ENCODE measurements around the gene PDGFRB. TPM values are rescaled to one million over a fixed set of nuclear protein-coding genes. Genes with fewer than 3 reads are reported as not detected.

The PDGFRB gene
- total and polyA plus RNA-seq, 5 donors from 2014 or later = 0.03 TPM; not detected in 4

GRCh38 chr5:150112201-150113046 is 43.2 kb downstream of the PDGFRB start:
- no peaks in the 10 kb centered on the region for H3K27me3 ChIP-seq (ENCODE audit: control insufficient read depth, insufficient read depth, low read length)
- no peak overlapping the region for H3K4me3 ChIP-seq (ENCODE audit: low read depth, low read length)
- no peaks in the 10 kb centered on the region for H3K9me3 Mint-ChIP-seq
- DNase-seq (no peak), ATAC-seq (ENCODE audit: low read depth in 2 of 2) (no peak)
- H3K4me1 Mint-ChIP-seq = no peaks in the 10 kb centered on the region
- H3K4me3 Mint-ChIP-seq = no peak overlapping the region
- H3K9me3 ChIP-seq (ENCODE audit: control insufficient read depth in 2 of 2, low read length in 2 of 2) = no peaks in the 10 kb centered on the region
- no peaks in the 10 kb centered on the region for H3K36me3 Mint-ChIP-seq
- peaks cover 7% of the 10 kb centered on the region for H3K27me3 Mint-ChIP-seq
- H3K27ac Mint-ChIP-seq = no peak overlapping the region
- H3K27ac ChIP-seq (ENCODE audit: insufficient read depth, low read length, poor library complexity, severe bottlenecking) = no peak overlapping the region
- H3K36me3 ChIP-seq (ENCODE audit: control insufficient read depth, insufficient read depth, low read length) = no peaks in the 10 kb centered on the region
- H3K4me1 ChIP-seq (ENCODE audit: control insufficient read depth, insufficient read depth, low read length, poor library complexity, severe bottlenecking) = no peaks in the 10 kb centered on the region

- H3K36me3 Mint-ChIP-seq = no peaks in the 10 kb centered on the region
Observed at GRCh38 chr5:150111122-150111521, 44.5 kb downstream of the PDGFRB start.

GRCh38 chr5:150109921-150110320 is 45.7 kb downstream of the PDGFRB start:
- ATAC-seq (ENCODE audit: low read depth in 2 of 2) (no peak), DNase-seq (no peak)
- H3K4me1 Mint-ChIP-seq = peaks cover 0 to 2% (median 0%) of the 10 kb centered on the region in 4 donors
- Histone ChIP-seq H3K4me1 (ENCODE audit: control insufficient read depth, insufficient read depth, low read length, poor library complexity, severe bottlenecking) (no peaks in the 10 kb centered on the region), H3K27ac (ENCODE audit: insufficient read depth, low read length, poor library complexity, severe bottlenecking) (no peak overlapping the region), H3K9me3 (ENCODE audit: control insufficient read depth in 2 of 2, low read length in 2 of 2) (no peaks in the 10 kb centered on the region), H3K4me3 (ENCODE audit: low read depth, low read length) (no peak overlapping the region), H3K36me3 (ENCODE audit: control insufficient read depth, insufficient read depth, low read length) (no peaks in the 10 kb centered on the region), H3K27me3 (ENCODE audit: control insufficient read depth, insufficient read depth, low read length) (no peaks in the 10 kb centered on the region)
- peaks cover 7% of the 10 kb centered on the region for H3K27me3 Mint-ChIP-seq
- peaks cover 0 to 2% (median 0%) of the 10 kb centered on the region in 7 donors for H3K9me3 Mint-ChIP-seq
- no peak overlapping the region for H3K27ac Mint-ChIP-seq
- H3K36me3 Mint-ChIP-seq = no peaks in the 10 kb centered on the region
- H3K4me3 Mint-ChIP-seq = no peak overlapping the region

More at GRCh38 chr5:150111122-150111521, 44.5 kb downstream of the PDGFRB start:
- no peaks in the 10 kb centered on the region for H3K4me1 ChIP-seq (ENCODE audit: control insufficient read depth, insufficient read depth, low read length, poor library complexity, severe bottlenecking)
- H3K27ac ChIP-seq (ENCODE audit: insufficient read depth, low read length, poor library complexity, severe bottlenecking) = no peak overlapping the region
- DNase-seq = no peak
- no peaks in the 10 kb centered on the region for H3K27me3 ChIP-seq (ENCODE audit: control insufficient read depth, insufficient read depth, low read length)
- H3K4me3 ChIP-seq (ENCODE audit: low read depth, low read length) = no peak overlapping the region
- H3K27ac Mint-ChIP-seq = no peak overlapping the region
- no peaks in the 10 kb centered on the region for H3K36me3 ChIP-seq (ENCODE audit: control insufficient read depth, insufficient read depth, low read length)
- H3K9me3 Mint-ChIP-seq = peaks cover 0 to 2% (median 0%) of the 10 kb centered on the region in 7 donors
- peaks cover 7% of the 10 kb centered on the region for H3K27me3 Mint-ChIP-seq
- ATAC-seq (ENCODE audit: low read depth in 2 of 2) = no peak
- H3K4me3 Mint-ChIP-seq = no peak overlapping the region
- H3K9me3 ChIP-seq (ENCODE audit: control insufficient read depth in 2 of 2, low read length in 2 of 2) = no peaks in the 10 kb centered on the region
- peaks cover 0 to 2% (median 0%) of the 10 kb centered on the region in 4 donors for H3K4me1 Mint-ChIP-seq

GRCh38 chr5:150108711-150109514 is 46.7 kb downstream of the PDGFRB start:
- H3K27me3 Mint-ChIP-seq = peaks cover 7% of the 10 kb centered on the region
- no peaks in the 10 kb centered on the region for H3K27me3 ChIP-seq (ENCODE audit: control insufficient read depth, insufficient read depth, low read length)
- H3K4me1 Mint-ChIP-seq = peaks cover 0 to 2% (median 0%) of the 10 kb centered on the region in 4 donors

GRCh38 chr5:150107909-150108447 is 47.7 kb downstream of the PDGFRB start:
- no peak overlapping the region for H3K4me3 ChIP-seq (ENCODE audit: low read depth, low read length)
- Mint-ChIP-seq H3K4me1 (peaks cover 0 to 2% (median 0%) of the 10 kb centered on the region in 4 donors), H3K27me3 (peaks cover 7% of the 10 kb centered on the region), H3K27ac (no peak overlapping the region), H3K9me3 (peaks cover 0 to 2% (median 0%) of the 10 kb centered on the region in 7 donors), H3K4me3 (no peak overlapping the region), H3K36me3 (no peaks in the 10 kb centered on the region)
- H3K27ac ChIP-seq (ENCODE audit: insufficient read depth, low read length, poor library complexity, severe bottlenecking) = no peak overlapping the region
- no peak for ATAC-seq (ENCODE audit: low read depth in 2 of 2)
- no peaks in the 10 kb centered on the region for H3K27me3 ChIP-seq (ENCODE audit: control insufficient read depth, insufficient read depth, low read length)
- DNase-seq = no peak
- H3K36me3 ChIP-seq (ENCODE audit: control insufficient read depth, insufficient read depth, low read length) = no peaks in the 10 kb centered on the region
- no peaks in the 10 kb centered on the region for H3K9me3 ChIP-seq (ENCODE audit: control insufficient read depth in 2 of 2, low read length in 2 of 2)
- no peaks in the 10 kb centered on the region for H3K4me1 ChIP-seq (ENCODE audit: control insufficient read depth, insufficient read depth, low read length, poor library complexity, severe bottlenecking)

More at GRCh38 chr5:150108711-150109514, 46.7 kb downstream of the PDGFRB start:
- Histone ChIP-seq H3K27ac (ENCODE audit: insufficient read depth, low read length, poor library complexity, severe bottlenecking) (no peak overlapping the region), H3K36me3 (ENCODE audit: control insufficient read depth, insufficient read depth, low read length) (no peaks in the 10 kb centered on the region), H3K4me1 (ENCODE audit: control insufficient read depth, insufficient read depth, low read length, poor library complexity, severe bottlenecking) (no peaks in the 10 kb centered on the region), H3K4me3 (ENCODE audit: low read depth, low read length) (no peak overlapping the region), H3K9me3 (ENCODE audit: control insufficient read depth in 2 of 2, low read length in 2 of 2) (no peaks in the 10 kb centered on the region)
- H3K36me3 Mint-ChIP-seq = no peaks in the 10 kb centered on the region
- DNase-seq = no peak
- ATAC-seq (ENCODE audit: low read depth in 2 of 2) = no peak
- H3K27ac Mint-ChIP-seq = no peak overlapping the region
- H3K9me3 Mint-ChIP-seq = peaks cover 0 to 2% (median 0%) of the 10 kb centered on the region in 7 donors
- no peak overlapping the region for H3K4me3 Mint-ChIP-seq

GRCh38 chr5:150106674-150107426 is 48.8 kb downstream of the PDGFRB start:
- Mint-ChIP-seq H3K36me3 (no peaks in the 10 kb centered on the region), H3K9me3 (peaks cover 0 to 2% (median 0%) of the 10 kb centered on the region in 7 donors), H3K27ac (no peak overlapping the region), H3K27me3 (peaks cover 14% of the 10 kb centered on the region), H3K4me3 (no peak overlapping the region), H3K4me1 (peaks cover 0 to 2% (median 0%) of the 10 kb centered on the region in 4 donors)
- DNase-seq = peak in 1 of 3 donors; percentile 15
- H3K4me3 ChIP-seq (ENCODE audit: low read depth, low read length) = no peak overlapping the region
- H3K27ac ChIP-seq (ENCODE audit: insufficient read depth, low read length, poor library complexity, severe bottlenecking) = no peak overlapping the region
- H3K4me1 ChIP-seq (ENCODE audit: control insufficient read depth, insufficient read depth, low read length, poor library complexity, severe bottlenecking) = no peaks in the 10 kb centered on the region
- ATAC-seq (ENCODE audit: low read depth in 2 of 2) = no peak
- no peaks in the 10 kb centered on the region for H3K27me3 ChIP-seq (ENCODE audit: control insufficient read depth, insufficient read depth, low read length)
- no peaks in the 10 kb centered on the region for H3K36me3 ChIP-seq (ENCODE audit: control insufficient read depth, insufficient read depth, low read length)
- no peaks in the 10 kb centered on the region for H3K9me3 ChIP-seq (ENCODE audit: control insufficient read depth in 2 of 2, low read length in 2 of 2)
